ENCODE results near the gene HSPB1.

DNA sequence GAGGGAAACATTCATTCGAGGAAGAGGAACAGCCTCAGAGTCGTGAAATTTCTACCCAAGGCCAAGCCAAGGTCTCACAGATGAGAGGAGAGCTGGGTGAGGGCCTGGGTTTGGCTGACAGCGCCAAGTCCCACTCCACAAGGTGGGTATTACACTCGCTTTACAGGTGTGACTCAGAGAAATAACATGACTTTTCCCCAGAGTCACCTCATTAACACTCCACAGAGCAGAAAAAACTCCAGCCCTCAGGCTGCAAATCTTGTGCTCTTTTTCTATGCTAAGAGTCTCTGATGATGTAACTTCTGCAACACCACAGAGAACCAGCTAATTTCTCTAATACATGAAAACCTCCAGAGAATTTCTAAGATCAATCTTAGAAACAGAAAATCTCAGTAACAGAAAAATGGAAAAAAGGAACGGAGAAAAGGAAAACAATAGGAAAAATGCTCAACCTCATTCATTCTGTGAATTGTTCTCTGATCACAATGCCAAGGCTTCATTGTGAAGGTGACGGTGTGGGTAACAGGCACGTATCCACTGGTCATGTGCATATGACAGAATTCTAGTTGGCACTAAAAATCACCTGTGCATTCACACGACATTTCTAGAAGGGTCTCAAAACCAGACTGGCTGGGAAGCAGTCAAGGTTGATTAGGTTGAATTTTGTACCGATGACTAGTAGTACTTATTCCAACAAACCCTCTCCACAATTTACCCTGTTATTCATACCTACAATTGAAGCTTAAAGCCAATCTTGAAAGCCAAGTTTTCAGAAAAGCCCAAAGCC lies 36.0 kb downstream of the HSPB1 start:
- TF ChIP-seq, protein P1, sequence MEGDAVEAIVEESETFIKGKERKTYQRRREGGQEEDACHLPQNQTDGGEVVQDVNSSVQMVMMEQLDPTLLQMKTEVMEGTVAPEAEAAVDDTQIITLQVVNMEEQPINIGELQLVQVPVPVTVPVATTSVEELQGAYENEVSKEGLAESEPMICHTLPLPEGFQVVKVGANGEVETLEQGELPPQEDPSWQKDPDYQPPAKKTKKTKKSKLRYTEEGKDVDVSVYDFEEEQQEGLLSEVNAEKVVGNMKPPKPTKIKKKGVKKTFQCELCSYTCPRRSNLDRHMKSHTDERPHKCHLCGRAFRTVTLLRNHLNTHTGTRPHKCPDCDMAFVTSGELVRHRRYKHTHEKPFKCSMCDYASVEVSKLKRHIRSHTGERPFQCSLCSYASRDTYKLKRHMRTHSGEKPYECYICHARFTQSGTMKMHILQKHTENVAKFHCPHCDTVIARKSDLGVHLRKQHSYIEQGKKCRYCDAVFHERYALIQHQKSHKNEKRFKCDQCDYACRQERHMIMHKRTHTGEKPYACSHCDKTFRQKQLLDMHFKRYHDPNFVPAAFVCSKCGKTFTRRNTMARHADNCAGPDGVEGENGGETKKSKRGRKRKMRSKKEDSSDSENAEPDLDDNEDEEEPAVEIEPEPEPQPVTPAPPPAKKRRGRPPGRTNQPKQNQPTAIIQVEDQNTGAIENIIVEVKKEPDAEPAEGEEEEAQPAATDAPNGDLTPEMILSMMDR (conservative IDR thresholded peaks at IDR 0.05 in 1 of 2, IDR thresholded peaks at IDR 0.05 in 1 of 2; ENCODE audit: low read depth in 1 of 2, low read length in 2 of 2), result no peak
- no peak for TF ChIP-seq EZH2 (IDR thresholded peaks at IDR 0.05; ENCODE audit: low read length, missing control alignments)

All from fibroblast of lung (primary cell).